Panc1 (cell line): ENCODE measurements around the gene PRR23A. TPM values are rescaled to one million over a fixed set of nuclear protein-coding genes. Genes with fewer than 3 reads are reported as not detected.

ENCODE experiments used
- ATAC-seq: fragments of 200-7000 bp; cut with Tn5 transposase; 2 replicates; pipeline ENCODE4 v1.9.1; 2020; ENCODE audit warnings: mild to moderate bottlenecking, moderate library complexity
- BruUV-seq: library from RNA; stranded (reverse); fragments of 400-500 nt; replicated peaks from 2 replicates; lab custom pipeline; 2021; lab: Mats Ljungman, UMichigan
- CTCF ChIA-PET: fragments of 300-600 bp; sonication (Branson Sonifier 250); formaldehyde crosslinking; loops from one replicate; lab custom pipeline; 2022; ENCODE audit warnings: antibody characterized with exemption; lab: Charles Lee
- POLR2A ChIA-PET: fragments of 300-600 bp; sonication (Branson Sonifier 250); formaldehyde crosslinking; loops from one replicate; lab custom pipeline; 2022; ENCODE audit warnings: antibody characterized with exemption; lab: Charles Lee
- DNase-seq: peaks from one replicate; pipeline ENCODE4 v3.0.0-alpha.2; 2010; ENCODE audit warnings: low read depth, low spot score
- H3K27ac ChIP-seq: 2 replicates; pipeline ENCODE4 v1.5.1; 2011; ENCODE audit warnings: mild to moderate bottlenecking, low read length, inconsistent platforms
- H3K27me3 ChIP-seq: fragments of 200-500 bp; sonication (Bioruptor generic); 2 replicates; pipeline ENCODE4 v1.6.0; 2014; ENCODE audit warnings: low read length, inconsistent platforms; ENCODE audit not compliant: control insufficient read depth, insufficient read depth
- H3K36me3 ChIP-seq: fragments of 200-500 bp; sonication (Bioruptor generic); 2 replicates; pipeline ENCODE4 v1.5.1; 2014; ENCODE audit warnings: inconsistent platforms, mild to moderate bottlenecking, low read length, moderate library complexity; ENCODE audit not compliant: control insufficient read depth, insufficient read depth
- H3K4me1 ChIP-seq: 2 replicates; pipeline ENCODE4 v1.5.1; 2011; ENCODE audit warnings: inconsistent platforms, mild to moderate bottlenecking, low read length, moderate library complexity; ENCODE audit not compliant: control insufficient read depth, insufficient read depth
- H3K4me3 ChIP-seq, 2 experiments: 2 replicates each; pipeline ENCODE4 v1.5.1; 2011 to 2012; ENCODE audit warnings: low read depth in 2 of 2, low read length in 2 of 2, mild to moderate bottlenecking in 2 of 2, inconsistent platforms in 1 of 2, moderate library complexity in 1 of 2
- H3K9me3 ChIP-seq: fragments of 200-500 bp; sonication (Bioruptor generic); 2 replicates; pipeline ENCODE4 v1.5.1; 2014; ENCODE audit warnings: low read depth, mild to moderate bottlenecking, inconsistent platforms, low read length, moderate library complexity; ENCODE audit not compliant: control insufficient read depth, insufficient read depth
- POLR2AphosphoS5 ChIP-seq: IDR thresholded peaks from 2 replicates; pipeline ENCODE4 v1.6.1; 2012; ENCODE audit warnings: mild to moderate bottlenecking, low read depth, low read length, moderate library complexity
- SIN3A ChIP-seq: IDR thresholded peaks from 2 replicates; pipeline ENCODE4 v1.6.1; 2012; ENCODE audit warnings: low read depth, mild to moderate bottlenecking, low read length, moderate library complexity, borderline replicate concordance; ENCODE audit not compliant: insufficient read depth
- TCF7L2 ChIP-seq: IDR thresholded peaks from 2 replicates; pipeline ENCODE4 v1.6.1; 2011; ENCODE audit warnings: mild to moderate bottlenecking, low read depth, low read length, inconsistent platforms
- in situ Hi-C: cut with HindIII; loops from 2 replicates; pipeline ENCODE4 v1.10.0; 2016; ENCODE audit warnings: low sequenced_read_pairs, low pct_unique_long_range_greater_than_20kb
- intact Hi-C: fragments of 100-400 bp; cut with micrococcal nuclease; formaldehyde crosslinking; loops from one replicate; pipeline ENCODE4 v1.10.0; 2022; ENCODE audit not compliant: unreplicated experiment
- total RNA-seq: library from RNA; stranded (reverse); gene quantifications from one replicate; pipeline ENCODE4 v1.2.1, GENCODE V29; 2021; ENCODE audit not compliant: unreplicated experiment
- TF ChIP-seq, protein P1 (sequence below), 2 experiments: IDR thresholded peaks; 2 replicates each; pipeline ENCODE4 v1.6.1; 2011 to 2012; ENCODE audit warnings: low read depth in 2 of 2, control low read depth in 1 of 2, low read length in 1 of 2, mild to moderate bottlenecking in 1 of 2, moderate library complexity in 1 of 2; ENCODE audit not compliant: insufficient read depth in 1 of 2
- TF ChIP-seq, protein P2 (sequence below): fragments of 450-650 bp; IDR thresholded peaks from 2 replicates; pipeline ENCODE4 v1.5.1; 2017; ENCODE audit warnings: mild to moderate bottlenecking

The PRR23A gene
- total RNA-seq, 1 experiment from 2014 or later = not detected

DNA sequence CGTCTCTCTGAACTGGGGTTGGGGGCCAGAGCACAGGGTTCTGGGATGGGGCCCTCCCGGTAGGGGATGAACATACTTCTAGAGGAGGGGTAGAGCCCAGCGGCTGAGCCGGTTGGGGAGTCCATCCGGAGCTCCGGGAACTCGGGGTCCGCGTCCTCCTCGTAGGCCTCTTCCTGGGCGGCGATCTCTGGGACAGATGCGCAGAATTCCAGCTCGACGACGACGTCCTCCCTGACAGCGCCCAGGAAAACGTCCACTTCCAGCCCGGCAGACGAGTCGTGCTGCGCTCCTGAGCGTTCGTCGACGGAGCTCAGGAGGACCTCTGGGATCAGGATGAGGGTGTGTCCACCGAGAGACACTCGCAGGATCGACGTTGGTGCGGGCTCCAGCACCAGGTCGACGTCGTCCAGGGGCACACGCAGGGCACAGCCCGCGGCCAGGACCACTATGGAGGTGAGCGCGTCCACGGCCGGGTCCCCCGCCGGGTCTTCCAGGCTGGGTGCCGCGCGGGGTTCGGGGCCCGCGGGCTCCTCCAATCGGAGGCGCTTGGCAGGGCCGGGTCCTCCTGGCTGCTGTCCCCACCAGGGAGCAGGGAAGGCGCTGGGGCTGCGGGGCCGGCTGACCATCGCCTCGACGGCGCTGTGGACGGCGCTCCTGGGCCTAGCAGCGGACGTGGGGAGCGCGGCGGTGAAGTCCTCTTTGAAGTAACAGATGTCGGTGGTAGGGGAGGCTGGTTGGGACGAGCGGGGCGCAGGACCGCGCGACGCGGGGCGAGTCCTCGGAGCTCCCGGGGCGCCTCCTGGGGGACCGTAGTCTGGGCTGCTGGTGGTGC is 14.2 kb upstream of the PRR23A start:
- Histone ChIP-seq H3K9me3 (no peaks in the 10 kb centered on the region), H3K36me3 (no peaks in the 10 kb centered on the region), H3K4me3 (no peak overlapping the region), H3K4me1 (no peaks in the 10 kb centered on the region), H3K27me3 (no peaks in the 10 kb centered on the region; the same call in 1 of the 2 replicates), H3K27ac (no peak overlapping the region)
- intact Hi-C loops (no loop called here), in situ Hi-C loops (no loop called here)
- ATAC-seq (no peak), DNase-seq (no peak)
- no TSS peak for BruUV-seq
- TF ChIP-seq TCF7L2 (no peak), SIN3A (no peak), POLR2AphosphoS5 (no peak)
- TF ChIP-seq, protein P1, sequence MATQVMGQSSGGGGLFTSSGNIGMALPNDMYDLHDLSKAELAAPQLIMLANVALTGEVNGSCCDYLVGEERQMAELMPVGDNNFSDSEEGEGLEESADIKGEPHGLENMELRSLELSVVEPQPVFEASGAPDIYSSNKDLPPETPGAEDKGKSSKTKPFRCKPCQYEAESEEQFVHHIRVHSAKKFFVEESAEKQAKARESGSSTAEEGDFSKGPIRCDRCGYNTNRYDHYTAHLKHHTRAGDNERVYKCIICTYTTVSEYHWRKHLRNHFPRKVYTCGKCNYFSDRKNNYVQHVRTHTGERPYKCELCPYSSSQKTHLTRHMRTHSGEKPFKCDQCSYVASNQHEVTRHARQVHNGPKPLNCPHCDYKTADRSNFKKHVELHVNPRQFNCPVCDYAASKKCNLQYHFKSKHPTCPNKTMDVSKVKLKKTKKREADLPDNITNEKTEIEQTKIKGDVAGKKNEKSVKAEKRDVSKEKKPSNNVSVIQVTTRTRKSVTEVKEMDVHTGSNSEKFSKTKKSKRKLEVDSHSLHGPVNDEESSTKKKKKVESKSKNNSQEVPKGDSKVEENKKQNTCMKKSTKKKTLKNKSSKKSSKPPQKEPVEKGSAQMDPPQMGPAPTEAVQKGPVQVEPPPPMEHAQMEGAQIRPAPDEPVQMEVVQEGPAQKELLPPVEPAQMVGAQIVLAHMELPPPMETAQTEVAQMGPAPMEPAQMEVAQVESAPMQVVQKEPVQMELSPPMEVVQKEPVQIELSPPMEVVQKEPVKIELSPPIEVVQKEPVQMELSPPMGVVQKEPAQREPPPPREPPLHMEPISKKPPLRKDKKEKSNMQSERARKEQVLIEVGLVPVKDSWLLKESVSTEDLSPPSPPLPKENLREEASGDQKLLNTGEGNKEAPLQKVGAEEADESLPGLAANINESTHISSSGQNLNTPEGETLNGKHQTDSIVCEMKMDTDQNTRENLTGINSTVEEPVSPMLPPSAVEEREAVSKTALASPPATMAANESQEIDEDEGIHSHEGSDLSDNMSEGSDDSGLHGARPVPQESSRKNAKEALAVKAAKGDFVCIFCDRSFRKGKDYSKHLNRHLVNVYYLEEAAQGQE (IDR thresholded peaks at IDR 0.05; ENCODE audit: insufficient read depth in 1 of 2, low read depth in 2 of 2, low read length in 1 of 2) = no peak
- TF ChIP-seq, protein P2, sequence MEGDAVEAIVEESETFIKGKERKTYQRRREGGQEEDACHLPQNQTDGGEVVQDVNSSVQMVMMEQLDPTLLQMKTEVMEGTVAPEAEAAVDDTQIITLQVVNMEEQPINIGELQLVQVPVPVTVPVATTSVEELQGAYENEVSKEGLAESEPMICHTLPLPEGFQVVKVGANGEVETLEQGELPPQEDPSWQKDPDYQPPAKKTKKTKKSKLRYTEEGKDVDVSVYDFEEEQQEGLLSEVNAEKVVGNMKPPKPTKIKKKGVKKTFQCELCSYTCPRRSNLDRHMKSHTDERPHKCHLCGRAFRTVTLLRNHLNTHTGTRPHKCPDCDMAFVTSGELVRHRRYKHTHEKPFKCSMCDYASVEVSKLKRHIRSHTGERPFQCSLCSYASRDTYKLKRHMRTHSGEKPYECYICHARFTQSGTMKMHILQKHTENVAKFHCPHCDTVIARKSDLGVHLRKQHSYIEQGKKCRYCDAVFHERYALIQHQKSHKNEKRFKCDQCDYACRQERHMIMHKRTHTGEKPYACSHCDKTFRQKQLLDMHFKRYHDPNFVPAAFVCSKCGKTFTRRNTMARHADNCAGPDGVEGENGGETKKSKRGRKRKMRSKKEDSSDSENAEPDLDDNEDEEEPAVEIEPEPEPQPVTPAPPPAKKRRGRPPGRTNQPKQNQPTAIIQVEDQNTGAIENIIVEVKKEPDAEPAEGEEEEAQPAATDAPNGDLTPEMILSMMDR = no peak
- ChIA-PET CTCF (no interaction called here), POLR2A (no interaction called here)

DNA sequence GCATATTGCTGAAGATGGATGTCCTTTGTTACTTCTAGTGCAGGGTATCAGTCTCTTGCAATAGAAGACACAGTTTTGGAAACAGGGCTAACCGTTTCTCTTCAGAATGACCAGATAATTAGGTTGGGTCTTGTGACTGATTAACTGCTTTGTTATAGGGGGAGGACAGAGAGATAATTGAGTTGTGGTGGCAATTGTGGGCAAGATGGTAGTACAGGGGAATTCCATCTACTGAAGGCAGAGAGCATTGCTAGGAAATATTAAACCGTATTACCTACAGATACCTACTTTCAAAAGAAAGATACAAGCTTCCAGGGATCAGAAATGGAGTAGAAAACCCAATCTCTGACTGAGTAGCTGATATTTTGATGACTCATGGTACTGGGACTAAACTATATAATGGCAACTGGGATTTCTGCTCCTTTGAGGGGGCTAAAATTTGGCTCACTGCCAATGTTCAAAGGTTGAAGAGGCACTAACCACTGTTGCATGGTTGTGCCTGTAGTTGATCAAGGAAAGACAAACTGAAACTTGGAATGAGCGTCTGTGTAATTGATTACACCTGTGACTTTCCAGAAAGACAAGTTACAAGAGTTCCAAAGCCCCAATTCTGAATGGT is 10.5 kb upstream of the PRR23A start:
- TF ChIP-seq POLR2AphosphoS5 (no peak), TCF7L2 (no peak), SIN3A (no peak)
- TF ChIP-seq, protein P1 (IDR thresholded peaks at IDR 0.05; ENCODE audit: insufficient read depth in 1 of 2, low read depth in 2 of 2, low read length in 1 of 2) = no peak
- TF ChIP-seq, protein P2 = no peak
- ChIA-PET CTCF (no interaction called here), POLR2A (no interaction called here)
- H3K4me3 ChIP-seq = no peak overlapping the region
- in situ Hi-C loops = no loop called here
- DNase-seq (no peak), ATAC-seq (no peak)
- no peaks in the 10 kb centered on the region for H3K27me3 ChIP-seq
- no TSS peak for BruUV-seq
- no peak overlapping the region for H3K27ac ChIP-seq
- intact Hi-C loops = no loop called here
- H3K9me3 ChIP-seq = no peaks in the 10 kb centered on the region
- H3K36me3 ChIP-seq = no peaks in the 10 kb centered on the region
- no peaks in the 10 kb centered on the region for H3K4me1 ChIP-seq
